Left ventricle myocardium inferior (tissue), 1 donor: ENCODE results near the gene TSNAXIP1. TPM values are rescaled to one million over a fixed set of nuclear protein-coding genes. Genes with fewer than 3 reads are reported as not detected.

Source experiments
- DNase-seq: peaks from one replicate; pipeline ENCODE4 v3.0.0-alpha.2; 2020
- H3K27ac ChIP-seq: fragments of 200-600 bp; replicated peaks from 2 replicates; pipeline ENCODE4 v1.8.0; 2021
- H3K27me3 ChIP-seq: fragments of 200-600 bp; 2 replicates; pipeline ENCODE4 v1.8.0; 2021; ENCODE audit warnings: low read depth
- H3K36me3 ChIP-seq: fragments of 200-600 bp; 2 replicates; pipeline ENCODE4 v1.8.0; 2021
- H3K4me1 ChIP-seq: fragments of 200-600 bp; 2 replicates; pipeline ENCODE4 v1.8.0; 2021
- H3K4me3 ChIP-seq: fragments of 200-600 bp; 2 replicates; pipeline ENCODE4 v1.8.0; 2021; ENCODE audit warnings: mild to moderate bottlenecking, moderate library complexity
- H3K9me3 ChIP-seq: fragments of 200-600 bp; replicated peaks from 2 replicates; pipeline ENCODE4 v1.8.0; 2021
- intact Hi-C: fragments of 100-400 bp; cut with micrococcal nuclease; formaldehyde crosslinking; loops from one replicate; pipeline ENCODE4 v1.11.0; 2022
- total RNA-seq: library from RNA; stranded (reverse); fragmentation: NEBNext Ultra II Directional; extraction: Animal tissue kit (Norgen Biotek cat#: 25700); gene quantifications from one replicate; pipeline ENCODE4 v1.2.1, GENCODE V29; 2021
- TF ChIP-seq, protein P1 (sequence below): fragments of 200-600 bp; IDR thresholded peaks from 2 replicates; pipeline ENCODE4 v1.8.0; 2021; ENCODE audit warnings: antibody characterized with exemption, mild to moderate bottlenecking, borderline replicate concordance
- donor health status: DM: no; HTN: yes; CAD: no; lungs with severe emphysema.

Gene TSNAXIP1
- total RNA-seq, 1 donor from 2014 or later, result 0.49 TPM

GRCh38 chr16:67842509-67843342, 36.0 kb downstream of the TSNAXIP1 start:
- peaks cover 57% of the 10 kb centered on the region for H3K4me1 ChIP-seq
- no peaks in the 10 kb centered on the region for H3K9me3 ChIP-seq
- DNase-seq, result peak; percentile 65
- peaks cover 4% of the 10 kb centered on the region for H3K36me3 ChIP-seq
- peak overlapping the region; percentile 82 for H3K4me3 ChIP-seq
- TF ChIP-seq, protein P1, sequence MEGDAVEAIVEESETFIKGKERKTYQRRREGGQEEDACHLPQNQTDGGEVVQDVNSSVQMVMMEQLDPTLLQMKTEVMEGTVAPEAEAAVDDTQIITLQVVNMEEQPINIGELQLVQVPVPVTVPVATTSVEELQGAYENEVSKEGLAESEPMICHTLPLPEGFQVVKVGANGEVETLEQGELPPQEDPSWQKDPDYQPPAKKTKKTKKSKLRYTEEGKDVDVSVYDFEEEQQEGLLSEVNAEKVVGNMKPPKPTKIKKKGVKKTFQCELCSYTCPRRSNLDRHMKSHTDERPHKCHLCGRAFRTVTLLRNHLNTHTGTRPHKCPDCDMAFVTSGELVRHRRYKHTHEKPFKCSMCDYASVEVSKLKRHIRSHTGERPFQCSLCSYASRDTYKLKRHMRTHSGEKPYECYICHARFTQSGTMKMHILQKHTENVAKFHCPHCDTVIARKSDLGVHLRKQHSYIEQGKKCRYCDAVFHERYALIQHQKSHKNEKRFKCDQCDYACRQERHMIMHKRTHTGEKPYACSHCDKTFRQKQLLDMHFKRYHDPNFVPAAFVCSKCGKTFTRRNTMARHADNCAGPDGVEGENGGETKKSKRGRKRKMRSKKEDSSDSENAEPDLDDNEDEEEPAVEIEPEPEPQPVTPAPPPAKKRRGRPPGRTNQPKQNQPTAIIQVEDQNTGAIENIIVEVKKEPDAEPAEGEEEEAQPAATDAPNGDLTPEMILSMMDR, result peak; percentile 40
- intact Hi-C loops, result no loop called here
- H3K27ac ChIP-seq, result peak overlapping the region; percentile 99
- H3K27me3 ChIP-seq, result no peaks in the 10 kb centered on the region

- Histone ChIP-seq H3K4me3 (peak overlapping the region; percentile 82), H3K4me1 (peaks cover 63% of the 10 kb centered on the region), H3K27me3 (no peaks in the 10 kb centered on the region), H3K27ac (peak overlapping the region; percentile 99), H3K36me3 (peaks cover 4% of the 10 kb centered on the region), H3K9me3 (no peaks in the 10 kb centered on the region)
- TF ChIP-seq, protein P1, result no peak
- DNase-seq, result no peak
- intact Hi-C loops, result no loop called here
Measured at GRCh38 chr16:67843343-67843765, 36.7 kb downstream of the TSNAXIP1 start.

DNA sequence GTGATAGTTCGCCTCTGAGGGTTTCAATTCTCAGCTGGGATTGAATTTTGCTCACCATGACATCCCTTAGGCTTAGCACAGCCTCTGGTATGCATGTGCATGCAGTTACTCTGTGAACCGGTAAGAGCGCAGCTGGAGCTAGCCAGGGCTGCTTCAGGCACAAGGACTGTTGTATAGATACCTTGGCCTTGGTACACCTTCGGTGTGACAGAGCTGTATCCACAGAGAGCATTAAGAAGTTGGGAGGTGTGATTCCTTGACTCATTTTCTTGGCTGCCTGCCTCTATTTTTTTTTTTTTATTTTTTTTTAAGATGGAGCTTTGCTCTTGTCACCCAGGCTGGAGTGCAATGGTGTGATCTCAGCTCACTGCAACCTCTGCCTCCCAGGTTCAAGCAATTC, 37.8 kb downstream of the TSNAXIP1 start:
- peaks cover 4% of the 10 kb centered on the region for H3K36me3 ChIP-seq
- peaks cover 75% of the 10 kb centered on the region for H3K4me1 ChIP-seq
- DNase-seq, result no peak
- no peaks in the 10 kb centered on the region for H3K9me3 ChIP-seq
- peak overlapping the region; percentile 99 for H3K27ac ChIP-seq
- H3K27me3 ChIP-seq, result no peaks in the 10 kb centered on the region
- intact Hi-C loops, result no loop called here
- H3K4me3 ChIP-seq, result peak overlapping the region; percentile 82
- TF ChIP-seq, protein P1, result peak; percentile 21

DNA sequence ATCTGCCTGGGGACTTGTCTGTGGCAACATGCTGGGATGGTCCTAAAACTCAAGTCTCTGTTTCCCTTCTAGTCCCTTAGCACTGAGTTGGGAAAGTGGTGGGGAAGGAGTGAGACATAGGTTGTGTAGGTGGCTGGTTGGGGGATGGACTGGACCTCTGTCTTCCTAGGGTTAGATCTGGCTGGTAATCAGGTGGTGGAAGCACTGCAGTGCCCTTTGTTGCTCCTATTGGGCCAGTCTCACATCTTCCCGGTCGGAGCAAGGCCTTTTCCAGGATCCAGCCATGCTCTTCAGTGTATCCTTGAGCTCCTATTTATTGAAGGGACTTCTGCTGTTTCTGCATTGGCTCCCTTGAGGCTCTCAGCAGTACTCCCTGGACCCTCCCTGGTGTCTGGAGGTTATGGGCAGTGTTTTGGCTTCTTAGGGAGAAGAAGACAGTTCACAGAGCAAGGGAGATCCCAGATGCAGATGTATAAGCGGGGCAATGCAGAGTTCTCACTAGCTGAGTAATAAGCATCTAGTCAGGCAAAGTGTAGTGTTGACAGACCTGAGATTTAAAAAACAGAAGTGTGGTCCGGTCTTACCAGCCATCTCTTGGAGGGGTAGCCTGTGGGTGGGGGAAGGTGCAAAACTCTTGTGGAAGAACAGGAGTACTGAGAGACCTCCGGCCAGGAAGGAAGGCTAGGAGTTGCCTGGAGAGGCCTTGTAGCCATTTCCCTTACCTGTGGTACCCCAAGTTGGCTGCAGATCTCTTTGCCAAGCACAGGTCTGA, 38.8 kb downstream of the TSNAXIP1 start:
- H3K36me3 ChIP-seq, result peaks cover 4% of the 10 kb centered on the region
- TF ChIP-seq, protein P1, result no peak
- peaks cover 76% of the 10 kb centered on the region for H3K4me1 ChIP-seq
- H3K27ac ChIP-seq, result peak overlapping the region; percentile 99
- no peaks in the 10 kb centered on the region for H3K27me3 ChIP-seq
- intact Hi-C loops, result no loop called here
- no peaks in the 10 kb centered on the region for H3K9me3 ChIP-seq
- DNase-seq, result no peak
- peak overlapping the region; percentile 82 for H3K4me3 ChIP-seq

- intact Hi-C loops, result no loop called here
- H3K4me1 ChIP-seq, result peaks cover 76% of the 10 kb centered on the region
- H3K4me3 ChIP-seq, result peak overlapping the region; percentile 82
- DNase-seq, result no peak
- no peaks in the 10 kb centered on the region for H3K9me3 ChIP-seq
- H3K36me3 ChIP-seq, result peaks cover 4% of the 10 kb centered on the region
- H3K27me3 ChIP-seq, result no peaks in the 10 kb centered on the region
- peak overlapping the region; percentile 99 for H3K27ac ChIP-seq
- TF ChIP-seq, protein P1, result no peak
Measured at GRCh38 chr16:67846063-67846319, 39.3 kb downstream of the TSNAXIP1 start.
